Inflammatory macrophage treated with lipopolysaccharide for 4 hours (primary cell): Measurements from ENCODE around the gene LIMK2.
"Not testable (repeated sequence)": the region's sequence is repeated elsewhere in the genome, so short reads cannot be mapped to it uniquely, and the experiment has no call there.

Source experiments
- DNase-seq: peaks from one replicate; pipeline ENCODE4 v3.0.0-alpha.2; 2020

Gene LIMK2

GRCh38 chr22:31244943-31245451 is 32.9 kb downstream of the LIMK2 start:
- DNase-seq = no peak

- DNase-seq = not testable (repeated sequence)
Measured at GRCh38 chr22:31245998-31246397, 33.9 kb downstream of the LIMK2 start.

GRCh38 chr22:31246687-31247086 is 34.6 kb downstream of the LIMK2 start:
- no peak for DNase-seq

GRCh38 chr22:31247726-31248125 is 35.6 kb downstream of the LIMK2 start:
- DNase-seq = no peak

GRCh38 chr22:31248138-31248745 is 36.1 kb downstream of the LIMK2 start:
- peak; percentile 37 for DNase-seq

GRCh38 chr22:31248965-31249958 is 37.2 kb downstream of the LIMK2 start:
- no peak for DNase-seq

GRCh38 chr22:31250740-31251600 is 38.9 kb downstream of the LIMK2 start:
- DNase-seq = no peak

GRCh38 chr22:31253949-31254348 is 41.9 kb downstream of the LIMK2 start:
- DNase-seq = no peak

- DNase-seq = no peak
Measured at GRCh38 chr22:31259798-31260473, 47.8 kb downstream of the LIMK2 start.

- no peak for DNase-seq
Measured at GRCh38 chr22:31260474-31260856, 48.4 kb downstream of the LIMK2 start.

GRCh38 chr22:31262312-31263133 is 50.4 kb downstream of the LIMK2 start:
- DNase-seq = no peak

GRCh38 chr22:31263896-31264640 is 52.0 kb downstream of the LIMK2 start:
- no peak for DNase-seq

- no peak for DNase-seq
Measured at GRCh38 chr22:31268281-31268680, 56.2 kb downstream of the LIMK2 start.

GRCh38 chr22:31269892-31270579 is 57.9 kb downstream of the LIMK2 start:
- DNase-seq = no peak

- DNase-seq = no peak
Measured at GRCh38 chr22:31271026-31271425, 58.9 kb downstream of the LIMK2 start.

- DNase-seq = no peak
Measured at GRCh38 chr22:31271485-31271884, 59.4 kb downstream of the LIMK2 start.

- DNase-seq = peak; percentile 63
Measured at GRCh38 chr22:31272522-31273446, 60.7 kb downstream of the LIMK2 start.

- DNase-seq = no peak
Measured at GRCh38 chr22:31274017-31274416, 61.9 kb downstream of the LIMK2 start.

GRCh38 chr22:31275018-31275417 is 62.9 kb downstream of the LIMK2 start:
- no peak for DNase-seq
